GDM1 (cell line): Measurements from ENCODE around the gene AZI2.

ENCODE experiments used
- DNase-seq: peaks from one replicate; lab custom pipeline; 2025; lab: John Stamatoyannopoulos, UW

Gene AZI2

GRCh38 chr3:28348629-28349468 lies at the start of gene AZI2, which contains the start of gene ZCWPW2:
TSS of gene AZI2 (minus strand) at chr3:28348824. CDS start at chr3:28340617, 8,207 bp downstream.
TSS of gene ZCWPW2 (plus strand) at chr3:28348721. CDS start at chr3:28413069, 64,348 bp downstream.
- DNase-seq: peak; percentile 92

- no peak for DNase-seq
These were observed 40.4 kb upstream of the AZI2 start for GRCh38 chr3:28388978-28389377.

GRCh38 chr3:28386049-28386448 lies 37.4 kb upstream of the AZI2 start:
- DNase-seq: no peak

- DNase-seq: no peak
These were observed 27.8 kb upstream of the AZI2 start for GRCh38 chr3:28376424-28376823.

GRCh38 chr3:28349469-28350000 lies 911 bp upstream of the AZI2 start:
- DNase-seq: no peak

- no peak for DNase-seq
These were observed 377 bp downstream of the AZI2 start for GRCh38 chr3:28348265-28348628.

- no peak for DNase-seq
These were observed 1.0 kb downstream of the AZI2 start for GRCh38 chr3:28347374-28348264.

- no peak for DNase-seq
These were observed 2.9 kb downstream of the AZI2 start for GRCh38 chr3:28345690-28346089.

GRCh38 chr3:28343144-28343543 lies 5.5 kb downstream of the AZI2 start:
- DNase-seq: no peak

GRCh38 chr3:28337230-28337629 lies 11.4 kb downstream of the AZI2 start:
- no peak for DNase-seq

- DNase-seq: no peak
These were observed 13.4 kb downstream of the AZI2 start for GRCh38 chr3:28335246-28335645.

- no peak for DNase-seq
These were observed 14.1 kb downstream of the AZI2 start for GRCh38 chr3:28334552-28334951.

GRCh38 chr3:28328188-28329151 lies 20.2 kb downstream of the AZI2 start:
- no peak for DNase-seq

- DNase-seq: no peak
These were observed 22.1 kb downstream of the AZI2 start for GRCh38 chr3:28326458-28326926.

GRCh38 chr3:28322464-28322863 lies 26.2 kb downstream of the AZI2 start:
- DNase-seq: no peak

GRCh38 chr3:28320981-28321380 lies 27.6 kb downstream of the AZI2 start:
- no peak for DNase-seq

- peak; percentile 30 for DNase-seq
These were observed 31.1 kb downstream of the AZI2 start for GRCh38 chr3:28317438-28318022.

GRCh38 chr3:28316226-28316625 lies 32.4 kb downstream of the AZI2 start:
- DNase-seq: no peak

- no peak for DNase-seq
These were observed 32.9 kb downstream of the AZI2 start for GRCh38 chr3:28315711-28316110.

- no peak for DNase-seq
These were observed 40.4 kb downstream of the AZI2 start for GRCh38 chr3:28308196-28308595.

GRCh38 chr3:28301688-28302087 lies 46.9 kb downstream of the AZI2 start:
- no peak for DNase-seq
